HAP-1 (cell line): ENCODE data around the gene ECI2.

Experiments used
- DNase-seq, 2 experiments: peaks; one replicate each; pipeline ENCODE4 v3.0.0-alpha.2; 2016 to 2020; ENCODE audit warnings: low spot score in 2 of 2
- H3K27me3 ChIP-seq: fragments of 250-450 bp; sonication (Bioruptor Pico); 2 replicates; pipeline ENCODE4 v1.5.1; 2020; ENCODE audit warnings: low read depth, mild to moderate bottlenecking, moderate library complexity
- H3K36me3 ChIP-seq: fragments of 250-450 bp; sonication (Bioruptor Pico); replicated peaks from 2 replicates; pipeline ENCODE4 v1.5.1; 2020; ENCODE audit warnings: mild to moderate bottlenecking
- H3K4me1 ChIP-seq: fragments of 250-450 bp; sonication (Bioruptor Pico); 2 replicates; pipeline ENCODE4 v1.5.1; 2020; ENCODE audit warnings: mild to moderate bottlenecking
- H3K4me3 ChIP-seq: fragments of 250-450 bp; sonication (Bioruptor Pico); 2 replicates; pipeline ENCODE4 v1.5.1; 2020; ENCODE audit warnings: mild to moderate bottlenecking, moderate library complexity
- H3K9me3 ChIP-seq: fragments of 250-450 bp; sonication (Bioruptor Pico); 2 replicates; pipeline ENCODE4 v1.5.1; 2020; ENCODE audit warnings: mild to moderate bottlenecking, moderate library complexity
- in situ Hi-C: fragments of 300-500 bp; cut with MboI; formaldehyde crosslinking; loops from 3 replicates; pipeline ENCODE4 v1.14.3; 2020; ENCODE audit warnings: low sequenced_read_pairs, inconsistent platforms, mixed read lengths

ECI2 gene

DNA sequence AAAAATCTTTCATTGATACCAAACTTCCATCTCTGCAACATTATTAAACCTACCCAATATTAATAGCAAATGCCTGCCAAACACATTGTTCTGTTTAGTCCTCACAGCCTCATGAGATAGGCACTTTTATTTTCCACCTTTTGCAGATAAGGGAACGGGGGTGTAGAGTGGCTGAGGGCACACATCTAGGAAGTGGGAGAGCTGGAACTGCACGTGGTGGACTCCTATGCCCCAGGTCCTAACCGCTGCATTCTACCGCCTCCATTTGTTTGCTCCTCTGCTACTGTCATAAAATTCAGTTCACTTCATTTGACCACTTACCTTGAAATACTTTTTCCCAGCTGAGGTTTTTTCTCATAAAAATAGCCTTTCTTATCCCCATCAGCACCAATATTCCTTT lies 64.0 kb downstream of the ECI2 start:
- H3K9me3 ChIP-seq: no peaks in the 10 kb centered on the region
- H3K4me1 ChIP-seq: 0 out of 2 replicates have a peak, but pooled peaks cover 4% of the 10 kb centered on the region
- in situ Hi-C loops: no loop called here
- DNase-seq: no peak
- H3K4me3 ChIP-seq: no peak overlapping the region
- H3K27me3 ChIP-seq: no peaks in the 10 kb centered on the region
- H3K36me3 ChIP-seq: no peaks in the 10 kb centered on the region

- Histone ChIP-seq H3K4me1 (0 out of 2 replicates have a peak, but pooled peaks cover 4% of the 10 kb centered on the region), H3K36me3 (peaks cover 12% of the 10 kb centered on the region), H3K9me3 (no peaks in the 10 kb centered on the region), H3K27me3 (no peaks in the 10 kb centered on the region), H3K4me3 (no peak overlapping the region)
- no peak for DNase-seq
- in situ Hi-C loops: no loop called here
These were observed 66.2 kb downstream of the ECI2 start for GRCh38 chr6:4069199-4069598.

DNA sequence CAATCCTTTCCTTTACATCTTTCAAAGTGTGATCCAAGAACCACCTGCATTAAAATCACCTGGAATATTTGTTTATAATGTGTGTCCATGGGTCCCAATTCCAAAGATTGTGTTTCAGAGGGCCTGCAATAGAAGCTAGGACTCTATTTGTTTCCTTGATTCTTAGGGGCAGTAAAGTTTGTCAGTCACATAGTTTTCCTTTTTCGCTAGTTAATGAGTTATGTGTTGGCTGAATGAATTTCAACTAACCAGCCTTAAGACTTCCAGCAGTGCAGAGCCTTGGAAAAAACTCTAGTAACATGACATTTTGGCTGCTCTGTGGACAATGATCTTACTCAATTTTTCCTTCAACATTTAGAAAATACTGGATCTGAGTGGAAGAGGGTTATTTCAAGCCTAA lies 67.7 kb downstream of the ECI2 start:
- H3K36me3 ChIP-seq: peaks cover 26% of the 10 kb centered on the region
- H3K27me3 ChIP-seq: no peaks in the 10 kb centered on the region
- DNase-seq: no peak
- 0 out of 2 replicates have a peak, but pooled peaks cover 4% of the 10 kb centered on the region for H3K4me1 ChIP-seq
- H3K4me3 ChIP-seq: no peak overlapping the region
- in situ Hi-C loops: no loop called here
- no peaks in the 10 kb centered on the region for H3K9me3 ChIP-seq

DNA sequence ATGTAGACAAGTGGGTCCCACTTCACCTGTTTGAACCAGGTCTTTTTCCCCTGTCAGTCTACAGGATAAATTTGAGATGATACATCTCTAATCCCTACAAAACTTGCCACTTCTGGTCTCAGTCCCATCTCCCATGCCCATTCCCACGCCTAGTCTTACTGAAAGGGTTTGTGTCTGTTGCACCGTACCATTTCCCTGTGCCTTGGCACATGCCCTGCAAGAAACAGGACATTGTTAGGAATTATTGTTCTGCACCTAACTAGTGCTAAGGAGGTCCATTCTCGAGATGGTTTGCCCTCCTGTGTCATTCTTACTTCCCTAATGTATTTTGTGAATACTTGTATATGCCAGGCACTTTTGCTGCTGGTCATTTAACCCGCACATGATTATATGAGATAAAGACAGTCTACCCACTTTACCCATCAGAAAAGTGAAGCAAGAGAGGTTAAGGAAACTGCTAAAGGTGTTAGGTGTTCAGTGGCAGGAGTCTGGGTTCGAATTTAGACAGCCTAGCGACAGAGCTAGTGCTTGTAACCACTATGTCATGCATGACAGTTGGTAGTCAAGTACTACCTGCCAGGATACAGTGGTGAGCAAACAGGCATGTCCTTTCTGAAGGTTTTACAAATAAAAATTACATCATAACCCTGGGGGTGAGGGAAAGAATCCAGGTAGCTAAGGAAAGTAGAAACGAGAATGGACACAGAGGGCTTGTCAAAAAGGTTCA lies 69.2 kb downstream of the ECI2 start:
- Histone ChIP-seq H3K9me3 (no peaks in the 10 kb centered on the region), H3K36me3 (peaks cover 37% of the 10 kb centered on the region), H3K4me1 (peaks cover 6% of the 10 kb centered on the region; the same call in 1 of the 2 replicates), H3K4me3 (no peak overlapping the region), H3K27me3 (no peaks in the 10 kb centered on the region)
- DNase-seq: no peak
- in situ Hi-C loops: no loop called here
